ENCODE results near the gene WDFY4.

- TF ChIP-seq ZNF398 (tag by site-specific recombination; IDR thresholded peaks at IDR 0.05) (no peak), ZNF341 (tag by site-specific recombination; IDR thresholded peaks at IDR 0.05; ENCODE audit: low read depth) (no peak), ZNF416 (tag by site-specific recombination; IDR thresholded peaks at IDR 0.05) (no peak), PRDM6 (tag by site-specific recombination; IDR thresholded peaks at IDR 0.05) (no peak), ZNF324 (tag by site-specific recombination; IDR thresholded peaks at IDR 0.05) (no peak)
- TF ChIP-seq, protein P1, sequence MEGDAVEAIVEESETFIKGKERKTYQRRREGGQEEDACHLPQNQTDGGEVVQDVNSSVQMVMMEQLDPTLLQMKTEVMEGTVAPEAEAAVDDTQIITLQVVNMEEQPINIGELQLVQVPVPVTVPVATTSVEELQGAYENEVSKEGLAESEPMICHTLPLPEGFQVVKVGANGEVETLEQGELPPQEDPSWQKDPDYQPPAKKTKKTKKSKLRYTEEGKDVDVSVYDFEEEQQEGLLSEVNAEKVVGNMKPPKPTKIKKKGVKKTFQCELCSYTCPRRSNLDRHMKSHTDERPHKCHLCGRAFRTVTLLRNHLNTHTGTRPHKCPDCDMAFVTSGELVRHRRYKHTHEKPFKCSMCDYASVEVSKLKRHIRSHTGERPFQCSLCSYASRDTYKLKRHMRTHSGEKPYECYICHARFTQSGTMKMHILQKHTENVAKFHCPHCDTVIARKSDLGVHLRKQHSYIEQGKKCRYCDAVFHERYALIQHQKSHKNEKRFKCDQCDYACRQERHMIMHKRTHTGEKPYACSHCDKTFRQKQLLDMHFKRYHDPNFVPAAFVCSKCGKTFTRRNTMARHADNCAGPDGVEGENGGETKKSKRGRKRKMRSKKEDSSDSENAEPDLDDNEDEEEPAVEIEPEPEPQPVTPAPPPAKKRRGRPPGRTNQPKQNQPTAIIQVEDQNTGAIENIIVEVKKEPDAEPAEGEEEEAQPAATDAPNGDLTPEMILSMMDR (tag by site-specific recombination; IDR thresholded peaks at IDR 0.05) = no peak
- TF ChIP-seq, protein P2, sequence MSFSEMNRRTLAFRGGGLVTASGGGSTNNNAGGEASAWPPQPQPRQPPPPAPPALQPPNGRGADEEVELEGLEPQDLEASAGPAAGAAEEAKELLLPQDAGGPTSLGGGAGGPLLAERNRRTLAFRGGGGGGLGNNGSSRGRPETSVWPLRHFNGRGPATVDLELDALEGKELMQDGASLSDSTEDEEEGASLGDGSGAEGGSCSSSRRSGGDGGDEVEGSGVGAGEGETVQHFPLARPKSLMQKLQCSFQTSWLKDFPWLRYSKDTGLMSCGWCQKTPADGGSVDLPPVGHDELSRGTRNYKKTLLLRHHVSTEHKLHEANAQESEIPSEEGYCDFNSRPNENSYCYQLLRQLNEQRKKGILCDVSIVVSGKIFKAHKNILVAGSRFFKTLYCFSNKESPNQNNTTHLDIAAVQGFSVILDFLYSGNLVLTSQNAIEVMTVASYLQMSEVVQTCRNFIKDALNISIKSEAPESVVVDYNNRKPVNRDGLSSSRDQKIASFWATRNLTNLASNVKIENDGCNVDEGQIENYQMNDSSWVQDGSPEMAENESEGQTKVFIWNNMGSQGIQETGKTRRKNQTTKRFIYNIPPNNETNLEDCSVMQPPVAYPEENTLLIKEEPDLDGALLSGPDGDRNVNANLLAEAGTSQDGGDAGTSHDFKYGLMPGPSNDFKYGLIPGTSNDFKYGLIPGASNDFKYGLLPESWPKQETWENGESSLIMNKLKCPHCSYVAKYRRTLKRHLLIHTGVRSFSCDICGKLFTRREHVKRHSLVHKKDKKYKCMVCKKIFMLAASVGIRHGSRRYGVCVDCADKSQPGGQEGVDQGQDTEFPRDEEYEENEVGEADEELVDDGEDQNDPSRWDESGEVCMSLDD (tag by site-specific recombination; IDR thresholded peaks at IDR 0.05) = no peak
Measured at GRCh38 chr10:48701941-48702340, 17.3 kb downstream of the WDFY4 start.

All from HEK293 (cell line).